Smooth muscle cell (in vitro differentiated cells): ENCODE measurements around the gene NR3C1. TPM values are rescaled to one million over a fixed set of nuclear protein-coding genes. Genes with fewer than 3 reads are reported as not detected.
A peak's percentile ranks its signal among the peaks of the same experiment; 100 is the strongest.

Experiments used
- DNase-seq: peaks from one replicate; lab custom pipeline; 2025; ENCODE audit not compliant: unreplicated experiment; lab: John Stamatoyannopoulos, UW
- H2AFZ ChIP-seq: fragments of 200-600 bp; sonication (generic); 2 replicates; pipeline ENCODE4 v1.6.0; 2016; ENCODE audit warnings: antibody characterized with exemption, low read depth, mild to moderate bottlenecking
- H3F3A ChIP-seq: fragments of 200-600 bp; sonication (generic); 2 replicates; pipeline ENCODE4 v1.6.0; 2017; ENCODE audit warnings: antibody characterized with exemption, low read depth
- H3K27ac ChIP-seq: fragments of 200-600 bp; sonication (generic); 2 replicates; pipeline ENCODE4 v1.5.1; 2016; ENCODE audit warnings: low read depth, mild to moderate bottlenecking
- H3K27me3 ChIP-seq: fragments of 200-600 bp; sonication (generic); 2 replicates; pipeline ENCODE4 v1.6.1; 2016; ENCODE audit warnings: low read depth, mild to moderate bottlenecking
- H3K36me3 ChIP-seq: fragments of 200-600 bp; sonication (generic); 2 replicates; pipeline ENCODE4 v1.5.1; 2016; ENCODE audit warnings: low read depth
- H3K4me1 ChIP-seq: fragments of 200-600 bp; sonication (generic); 2 replicates; pipeline ENCODE4 v1.5.1; 2016; ENCODE audit warnings: low read depth
- H3K4me2 ChIP-seq: fragments of 200-600 bp; sonication (generic); 2 replicates; pipeline ENCODE4 v1.6.0; 2016; ENCODE audit warnings: mild to moderate bottlenecking
- H3K4me3 ChIP-seq: fragments of 200-600 bp; sonication (generic); 2 replicates; pipeline ENCODE4 v1.5.1; 2016; ENCODE audit warnings: mild to moderate bottlenecking
- H3K79me2 ChIP-seq: fragments of 200-600 bp; sonication (generic); 2 replicates; pipeline ENCODE4 v1.6.0; 2016; ENCODE audit warnings: low read depth, mild to moderate bottlenecking
- H3K9ac ChIP-seq: fragments of 200-600 bp; sonication (generic); 2 replicates; pipeline ENCODE4 v1.6.0; 2016; ENCODE audit warnings: low read depth
- H3K9me3 ChIP-seq: fragments of 200-600 bp; sonication (generic); replicated peaks from 2 replicates; pipeline ENCODE4 v1.5.1; 2016; ENCODE audit warnings: low read depth
- H4K20me1 ChIP-seq: fragments of 200-600 bp; sonication (generic); 2 replicates; pipeline ENCODE4 v1.6.0; 2016; ENCODE audit warnings: low read depth
- CTCF ChIP-seq: fragments of 200-600 bp; sonication (generic); IDR thresholded peaks from 2 replicates; pipeline ENCODE4 v1.5.1; 2017; ENCODE audit warnings: borderline replicate concordance, mild to moderate bottlenecking, antibody characterized with exemption; ENCODE audit not compliant: insufficient read depth, poor library complexity, severe bottlenecking
- WGBS: methylation state at CpG from one replicate; pipeline ENCODE4 v1.1.7; 2016; ENCODE audit warnings: low lambda C conversion rate; 5-methylcytosine and 5-hydroxymethylcytosine counted together
- polyA plus RNA-seq: library from polyadenylated mRNA; unstranded; fragments of >200 nt; fragmentation: Nextera tagmentation; extraction: Ambion mirVana; gene quantifications from 2 replicates; pipeline ENCODE4 v1.2.1, GENCODE V29; 2016
- total RNA-seq: library from RNA; depleted of rRNA; stranded (reverse); fragments of >200 nt; gene quantifications from 2 replicates; pipeline ENCODE4 v1.2.3, GENCODE V29; 2014

The NR3C1 gene
- total and polyA plus RNA-seq, 2 experiments from 2014 or later, result 76.5 to 101 TPM

- Histone ChIP-seq H3K36me3 (no peaks in the 10 kb centered on the region), H3K79me2 (peaks cover 57% of the 10 kb centered on the region), H3F3A (peaks cover 6% of the 10 kb centered on the region), H3K4me3 (peak overlapping the region; percentile 94), H3K27ac (peak overlapping the region; percentile 100), H3K4me1 (peaks cover 35% of the 10 kb centered on the region), H2AFZ (peak overlapping the region; percentile 66), H3K4me2 (peak overlapping the region; percentile 89), H3K27me3 (no peaks in the 10 kb centered on the region), H3K9me3 (no peaks in the 10 kb centered on the region), H4K20me1 (peaks cover 50% of the 10 kb centered on the region), H3K9ac (peak overlapping the region; percentile 96)
- TF ChIP-seq CTCF, result no peak
- under 1% methylated on average over 65 of the region's 80 CpGs for WGBS
- peak; percentile 54 for DNase-seq
These were observed 743 bp downstream of the NR3C1 start for GRCh38 chr5:143402553-143403333.

- peak overlapping the region; percentile 94 for H3K4me3 ChIP-seq
- no peak for TF ChIP-seq CTCF
- WGBS, result 6% methylated on average over 20 of the region's 20 CpGs
- H3K27me3 ChIP-seq, result no peaks in the 10 kb centered on the region
- H3K4me1 ChIP-seq, result peaks cover 40% of the 10 kb centered on the region
- H3K9me3 ChIP-seq, result no peaks in the 10 kb centered on the region
- H3K4me2 ChIP-seq, result peak overlapping the region; percentile 89
- peaks cover 56% of the 10 kb centered on the region for H4K20me1 ChIP-seq
- peaks cover 6% of the 10 kb centered on the region for H3F3A ChIP-seq
- H3K36me3 ChIP-seq, result no peaks in the 10 kb centered on the region
- H3K9ac ChIP-seq, result peak overlapping the region; percentile 96
- DNase-seq, result no peak
- peak overlapping the region; percentile 100 for H3K27ac ChIP-seq
- H2AFZ ChIP-seq, result no peak overlapping the region
- peaks cover 63% of the 10 kb centered on the region for H3K79me2 ChIP-seq
These were observed 1.4 kb downstream of the NR3C1 start for GRCh38 chr5:143402017-143402552.

GRCh38 chr5:143401227-143402016, 2.1 kb downstream of the NR3C1 start:
- H3K9ac ChIP-seq, result peak overlapping the region; percentile 96
- H3K36me3 ChIP-seq, result no peaks in the 10 kb centered on the region
- H3K4me1 ChIP-seq, result peaks cover 45% of the 10 kb centered on the region
- H3K27me3 ChIP-seq, result no peaks in the 10 kb centered on the region
- 48% methylated on average over 10 of the region's 10 CpGs for WGBS
- H3K4me2 ChIP-seq, result peak overlapping the region; percentile 89
- TF ChIP-seq CTCF, result no peak
- no peak overlapping the region for H2AFZ ChIP-seq
- peaks cover 63% of the 10 kb centered on the region for H4K20me1 ChIP-seq
- DNase-seq, result no peak
- H3K9me3 ChIP-seq, result no peaks in the 10 kb centered on the region
- peaks cover 6% of the 10 kb centered on the region for H3F3A ChIP-seq
- peaks cover 70% of the 10 kb centered on the region for H3K79me2 ChIP-seq
- H3K27ac ChIP-seq, result peak overlapping the region; percentile 100
- peak overlapping the region; percentile 94 for H3K4me3 ChIP-seq
